Spleen (tissue), 11 donors: ENCODE results near the gene PCP2. TPM values are rescaled to one million over a fixed set of nuclear protein-coding genes. Genes with fewer than 3 reads are reported as not detected.

Source experiments
- DNase-seq: peaks from one replicate; pipeline ENCODE4 v3.0.0-alpha.2; 2020
- H3K27ac ChIP-seq, 8 donors: fragments of 200-600 bp; sonication (generic) in 7 of 8; 1 replicate in 4 of 8; 2 replicates in 4 of 8; pipeline versions ENCODE4 v1.5.0 to v1.8.0; 2016 to 2021; ENCODE audit warnings: inconsistent platforms in 4 of 8, mild to moderate bottlenecking in 4 of 8, moderate library complexity in 1 of 8
- H3K27me3 ChIP-seq, 7 donors: fragments of 200-600 bp; sonication (generic) in 6 of 7; replicated peaks in 1 of 7; 1 replicate in 4 of 7; 2 replicates in 3 of 7; pipeline versions ENCODE4 v1.5.0 to v1.8.0; 2016 to 2021; ENCODE audit warnings: inconsistent platforms in 3 of 7, mild to moderate bottlenecking in 1 of 7
- H3K36me3 ChIP-seq, 6 donors: fragments of 200-600 bp; sonication (generic) in 5 of 6; 1 replicate in 4 of 6; 2 replicates in 2 of 6; pipeline versions ENCODE4 v1.5.0 to v1.8.0; 2016 to 2021; ENCODE audit warnings: inconsistent platforms in 2 of 6
- H3K4me1 ChIP-seq, 6 donors: fragments of 200-600 bp; sonication (generic) in 5 of 6; 1 replicate in 3 of 6; 2 replicates in 3 of 6; pipeline versions ENCODE4 v1.5.0 to v1.8.0; 2016 to 2021; ENCODE audit warnings: inconsistent platforms in 3 of 6
- H3K4me3 ChIP-seq, 8 donors: fragments of 200-600 bp; sonication (generic) in 7 of 8; 1 replicate in 4 of 8; 2 replicates in 4 of 8; pipeline versions ENCODE4 v1.5.0 to v1.8.0; 2016 to 2021; ENCODE audit warnings: inconsistent platforms in 4 of 8, mild to moderate bottlenecking in 4 of 8, moderate library complexity in 2 of 8
- H3K9me3 ChIP-seq, 8 donors: fragments of 200-600 bp; sonication (generic) in 7 of 8; 1 replicate in 4 of 8; 2 replicates in 4 of 8; pipeline versions ENCODE4 v1.5.0 to v1.8.0; 2016 to 2021; ENCODE audit warnings: inconsistent platforms in 4 of 8
- POLR2A ChIP-seq, 3 donors: fragments of 450-650 bp; IDR thresholded peaks; one replicate each; pipeline ENCODE4 v1.5.1; 2017; ENCODE audit warnings: antibody characterized with exemption in 3 of 3, mild to moderate bottlenecking in 1 of 3
- POLR2AphosphoS5 ChIP-seq, 3 donors: sonication (generic); formaldehyde crosslinking; IDR thresholded peaks; one replicate each; pipeline ENCODE4 v1.5.1; 2017; ENCODE audit warnings: antibody characterized with exemption in 3 of 3
- WGBS, 5 donors: extraction: QIAGEN DNeasy Blood & Tissue Kit in 3 of 5; methylation state at CpG; one replicate each; pipeline versions ENCODE4 v1.1.5 to v1.1.7; 2013 to 2018; 5-methylcytosine and 5-hydroxymethylcytosine counted together
- intact Hi-C: fragments of 100-400 bp; cut with DNase I; formaldehyde crosslinking; loops from one replicate; pipeline ENCODE4 v1.15.0; 2023; ENCODE audit warnings: low total_unique reads
- polyA plus RNA-seq, 3 donors: library from polyadenylated mRNA; stranded (reverse); fragments of 200-250 nt; gene quantifications; one replicate each; pipeline ENCODE4 v1.2.1, GENCODE V29; 2013
- total RNA-seq, 7 donors: library from RNA; depleted of rRNA in 3 of 7; stranded (reverse); fragments of >200 nt in 3 of 7; fragmentation: NEBNext Ultra II Directional in 4 of 7; extraction: Animal tissue kit (Norgen Biotek cat#: 25700) in 4 of 7; gene quantifications; one replicate each; pipeline versions ENCODE4 v1.1.0 to v1.2.1, GENCODE V29; 2016 to 2021
- TF ChIP-seq, protein P1 (sequence below), 11 experiments: fragments of 200-600 bp in 7 of 11; fragments of 450-650 bp in 4 of 11; sonication (generic) in 4 of 11; IDR thresholded peaks in 8 of 11; conservative IDR thresholded peaks in 3 of 11; 1 replicate in 7 of 11; 2 replicates in 4 of 11; pipeline versions ENCODE4 v1.4.0 to v1.8.0; 2016 to 2021; ENCODE audit warnings: antibody characterized with exemption in 11 of 11, inconsistent platforms in 4 of 11, mild to moderate bottlenecking in 1 of 11
- donor health status: healthy with polysubstance abuse.
- donor health status: DM: no; HTN: no; CAD: no; lungs with moderate emphysema.
- donor health status: DM: no; HTN: no; CAD: no.
- donor health status: Bipolar disorder and iron deficiency.
- donor health status: healthy.
- donor health status: DM: no; HTN: no; CAD: no.
- donor health status: DM: yes; HTN: yes; CAD: no.

PCP2 gene
- total and polyA plus RNA-seq, 10 donors, result 1.5 to 5.9 (median 2.5) TPM; not detected in 1

DNA sequence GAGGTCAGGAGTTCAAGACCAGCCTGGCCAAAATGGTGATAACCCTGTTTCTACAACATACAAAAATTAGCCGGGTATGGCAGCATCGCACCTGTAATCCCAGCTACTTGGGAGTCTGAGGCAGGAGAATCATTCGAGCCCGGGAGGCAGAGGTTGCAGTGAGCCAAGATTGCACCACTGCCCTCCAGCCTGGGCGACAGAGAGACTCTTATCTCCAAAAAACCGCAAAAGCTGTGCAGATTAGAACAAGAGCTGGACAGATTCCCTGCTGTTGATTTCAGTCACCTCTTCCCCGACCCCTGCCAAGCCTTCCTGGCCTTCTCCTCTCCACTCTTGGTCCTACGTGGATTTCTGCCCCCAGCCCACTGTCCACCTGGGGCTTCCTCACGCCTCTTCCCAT is 29.6 kb downstream of the PCP2 start:
- TF ChIP-seq, protein P1, sequence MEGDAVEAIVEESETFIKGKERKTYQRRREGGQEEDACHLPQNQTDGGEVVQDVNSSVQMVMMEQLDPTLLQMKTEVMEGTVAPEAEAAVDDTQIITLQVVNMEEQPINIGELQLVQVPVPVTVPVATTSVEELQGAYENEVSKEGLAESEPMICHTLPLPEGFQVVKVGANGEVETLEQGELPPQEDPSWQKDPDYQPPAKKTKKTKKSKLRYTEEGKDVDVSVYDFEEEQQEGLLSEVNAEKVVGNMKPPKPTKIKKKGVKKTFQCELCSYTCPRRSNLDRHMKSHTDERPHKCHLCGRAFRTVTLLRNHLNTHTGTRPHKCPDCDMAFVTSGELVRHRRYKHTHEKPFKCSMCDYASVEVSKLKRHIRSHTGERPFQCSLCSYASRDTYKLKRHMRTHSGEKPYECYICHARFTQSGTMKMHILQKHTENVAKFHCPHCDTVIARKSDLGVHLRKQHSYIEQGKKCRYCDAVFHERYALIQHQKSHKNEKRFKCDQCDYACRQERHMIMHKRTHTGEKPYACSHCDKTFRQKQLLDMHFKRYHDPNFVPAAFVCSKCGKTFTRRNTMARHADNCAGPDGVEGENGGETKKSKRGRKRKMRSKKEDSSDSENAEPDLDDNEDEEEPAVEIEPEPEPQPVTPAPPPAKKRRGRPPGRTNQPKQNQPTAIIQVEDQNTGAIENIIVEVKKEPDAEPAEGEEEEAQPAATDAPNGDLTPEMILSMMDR (IDR thresholded peaks at IDR 0.05 in 8 of 11, conservative IDR thresholded peaks at IDR 0.05 in 3 of 11), result no peak
- no peak for TF ChIP-seq POLR2A (IDR thresholded peaks at IDR 0.05)
- no peak for TF ChIP-seq POLR2AphosphoS5 (IDR thresholded peaks at IDR 0.05)
- no peak overlapping the region for H3K4me3 ChIP-seq
- no peaks in the 10 kb centered on the region for H3K9me3 ChIP-seq
- DNase-seq, result no peak
- H3K4me1 ChIP-seq, result no peaks in the 10 kb centered on the region
- H3K27me3 ChIP-seq, result peaks cover 0 to 50% (median 0%) of the 10 kb centered on the region in 7 donors
- intact Hi-C loops, result no loop called here
- H3K36me3 ChIP-seq, result no peaks in the 10 kb centered on the region
- WGBS, 5 donors, result 81 to 91% (median 88%) methylated on average over 9 of the region's 9 CpGs
- no peak overlapping the region for H3K27ac ChIP-seq

DNA sequence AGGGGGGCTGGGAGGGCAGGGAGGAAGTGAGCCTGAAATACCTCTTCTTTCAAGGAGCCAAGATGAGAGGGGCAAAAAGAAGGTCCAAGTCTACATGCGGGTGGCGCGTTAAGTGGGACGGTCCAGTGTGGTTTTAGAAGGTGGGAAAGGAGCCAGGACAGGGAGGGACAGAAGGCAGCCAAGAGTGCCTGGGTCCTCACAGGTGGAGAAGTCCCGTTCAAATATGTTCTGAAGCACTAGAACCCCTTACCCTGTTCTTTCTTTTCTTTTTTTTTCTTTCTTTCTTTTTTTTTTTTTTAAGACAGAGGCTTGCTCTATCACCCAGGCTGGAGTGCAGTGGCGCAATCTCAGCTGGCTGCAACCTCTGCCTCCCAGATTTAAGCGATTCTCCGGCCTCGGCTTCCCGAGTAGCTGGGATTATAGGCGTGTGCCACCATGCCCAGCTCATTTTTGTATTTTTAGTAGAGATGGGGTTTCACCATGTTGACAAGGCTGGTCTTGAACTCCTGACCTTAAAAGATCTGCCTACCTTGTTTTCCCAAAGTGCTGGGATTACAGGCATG is 30.5 kb downstream of the PCP2 start:
- Histone ChIP-seq H3K36me3 (no peaks in the 10 kb centered on the region), H3K4me3 (no peak overlapping the region), H3K4me1 (no peaks in the 10 kb centered on the region), H3K27ac (no peak overlapping the region), H3K27me3 (peaks cover 0 to 59% (median 3%) of the 10 kb centered on the region in 7 donors), H3K9me3 (no peaks in the 10 kb centered on the region)
- intact Hi-C loops, result no loop called here
- 61 to 77% (median 75%) methylated on average over 11 of the region's 11 CpGs for WGBS, 5 donors
- TF ChIP-seq POLR2AphosphoS5 (IDR thresholded peaks at IDR 0.05) (no peak), POLR2A (IDR thresholded peaks at IDR 0.05) (no peak)
- TF ChIP-seq, protein P1 (IDR thresholded peaks at IDR 0.05 in 8 of 11, conservative IDR thresholded peaks at IDR 0.05 in 3 of 11), result no peak
- DNase-seq, result no peak

DNA sequence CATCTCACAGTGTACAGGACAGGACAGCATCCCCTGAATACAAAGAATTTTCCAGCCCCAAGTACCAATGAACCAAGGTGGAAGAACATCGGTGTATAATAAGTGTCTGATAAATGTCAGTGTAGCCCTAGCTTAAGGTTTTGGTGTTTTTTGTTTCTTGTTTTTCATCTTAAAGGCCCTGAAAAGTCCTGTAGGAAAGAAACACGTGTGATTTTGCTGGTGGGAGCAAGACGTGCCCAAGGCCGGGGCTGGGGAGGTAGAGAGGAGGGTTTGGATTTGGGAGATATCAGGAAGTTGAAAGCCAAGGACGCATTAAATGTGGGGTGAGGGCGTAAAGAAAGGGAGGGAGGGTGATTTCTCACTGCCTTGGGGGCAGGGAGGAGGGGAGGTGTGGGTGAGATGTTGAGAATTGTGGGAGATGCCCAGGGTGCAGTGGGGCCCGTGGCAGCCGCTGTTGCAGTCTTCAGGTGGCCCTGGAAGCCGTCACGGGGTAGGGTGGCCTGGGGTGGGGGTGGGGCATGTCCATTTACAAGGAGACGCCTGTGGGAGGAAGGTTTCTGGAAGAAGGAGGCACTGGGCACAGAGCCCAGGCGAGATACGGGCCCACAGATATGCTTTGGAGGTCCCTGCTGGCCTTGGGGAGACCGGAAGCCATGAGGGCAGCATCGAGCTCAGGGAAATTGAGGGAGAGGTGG is 31.1 kb downstream of the PCP2 start:
- 35 to 51% (median 43%) methylated on average over 15 of the region's 15 CpGs for WGBS, 5 donors
- H3K27ac ChIP-seq, result no peak overlapping the region
- H3K27me3 ChIP-seq, result peaks cover 0 to 63% (median 8%) of the 10 kb centered on the region in 7 donors
- no peak overlapping the region for H3K4me3 ChIP-seq
- intact Hi-C loops, result no loop called here
- TF ChIP-seq POLR2A (IDR thresholded peaks at IDR 0.05), result no peak
- TF ChIP-seq POLR2AphosphoS5 (IDR thresholded peaks at IDR 0.05), result no peak
- TF ChIP-seq, protein P1 (IDR thresholded peaks at IDR 0.05 in 8 of 11, conservative IDR thresholded peaks at IDR 0.05 in 3 of 11), result no peak
- H3K4me1 ChIP-seq, result no peaks in the 10 kb centered on the region
- H3K9me3 ChIP-seq, result no peaks in the 10 kb centered on the region
- DNase-seq, result no peak
- H3K36me3 ChIP-seq, result no peaks in the 10 kb centered on the region

DNA sequence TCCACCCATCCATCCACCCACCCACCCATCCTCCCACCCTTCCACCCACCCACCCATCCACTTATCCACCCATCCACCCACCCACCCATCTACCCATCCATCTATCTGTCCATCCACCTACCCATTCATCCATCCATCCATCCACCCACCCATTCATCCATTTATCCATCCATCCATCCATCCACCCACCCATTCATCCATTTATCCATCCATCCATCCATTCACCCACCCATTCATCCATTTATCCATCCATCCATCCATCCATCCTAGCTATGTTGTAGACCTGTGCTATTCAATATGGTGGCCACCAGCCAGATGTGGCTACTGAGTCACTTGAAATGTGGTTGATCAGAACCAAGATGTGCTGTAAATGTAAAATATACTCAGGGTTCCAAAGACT is 32.8 kb downstream of the PCP2 start:
- TF ChIP-seq, protein P1 (IDR thresholded peaks at IDR 0.05 in 8 of 11, conservative IDR thresholded peaks at IDR 0.05 in 3 of 11), result no peak
- Histone ChIP-seq H3K4me1 (peaks cover 3 to 10% (median 7%) of the 10 kb centered on the region in 6 donors), H3K27ac (no peak overlapping the region), H3K27me3 (peaks cover 4 to 66% (median 21%) of the 10 kb centered on the region in 7 donors), H3K9me3 (no peaks in the 10 kb centered on the region), H3K36me3 (no peaks in the 10 kb centered on the region), H3K4me3 (no peak overlapping the region)
- no peak for DNase-seq
- intact Hi-C loops, result no loop called here
